Measurements from ENCODE around the gene GDAP2. TPM values are rescaled to one million over a fixed set of nuclear protein-coding genes. Genes with fewer than 3 reads are reported as not detected.
A peak's percentile ranks its signal among the peaks of the same experiment; 100 is the strongest.

GDAP2 gene
- total and polyA plus RNA-seq, 4 donors: 5.1 to 52.2 (median 17.2) TPM

- WGBS, 2 donors: 73 to 88% methylated on average over 2 of the region's 2 CpGs
- no peak for ATAC-seq (ENCODE audit: insufficient read depth, low FRiP score)
Observed at GRCh38 chr1:117825414-117825813, 104.0 kb downstream of the GDAP2 start.

DNA sequence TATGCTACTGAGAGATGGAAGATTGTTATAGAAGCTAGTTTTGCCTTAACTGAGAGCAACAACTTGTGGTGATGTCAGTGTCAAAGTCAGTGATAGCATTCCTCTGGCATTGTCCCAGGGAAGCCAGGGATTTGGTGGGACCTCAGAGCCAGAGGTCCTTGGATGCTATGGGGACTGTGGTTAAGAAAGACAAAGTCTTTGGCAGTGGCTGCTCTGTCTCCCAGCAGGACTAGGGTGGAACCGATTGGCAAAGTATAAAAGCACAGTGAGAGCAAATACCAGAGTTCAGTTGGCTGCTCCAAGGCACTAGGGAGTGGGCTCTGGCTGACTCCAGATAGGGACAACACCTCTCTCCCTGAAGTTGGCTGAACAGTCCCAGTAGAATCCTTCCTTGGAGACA lies 104.8 kb downstream of the GDAP2 start:
- Histone ChIP-seq H3K36me3 (ENCODE audit: control insufficient read depth in 4 of 4, insufficient read depth in 4 of 4, low read length in 4 of 4) (no peaks in the 10 kb centered on the region), H3K27ac (ENCODE audit: low read depth in 1 of 2, low read length in 1 of 2) (peak overlapping the region in 1 of 2 donors; percentile 55), H3K4me1 (ENCODE audit: control insufficient read depth in 5 of 5, insufficient read depth in 5 of 5, low read length in 5 of 5) (peaks cover 0 to 8% (median 7%) of the 10 kb centered on the region in 5 donors), H3K9ac (ENCODE audit: insufficient read depth in 1 of 2, low read length in 2 of 2) (no peak overlapping the region), H3K9me3 (ENCODE audit: control insufficient read depth in 4 of 4, insufficient read depth in 3 of 4, low read length in 3 of 4) (peaks cover 0 to 3% (median 0%) of the 10 kb centered on the region in 4 donors), H3K4me3 (no peak overlapping the region), H3K27me3 (ENCODE audit: control insufficient read depth in 3 of 3, insufficient read depth in 3 of 3, low read length in 2 of 3) (no peaks in the 10 kb centered on the region)
- DNase-seq: no peak
- no peak for TF ChIP-seq CTCF (IDR thresholded peaks at IDR 0.05; ENCODE audit: control extremely low read depth, extremely low read depth)
- no peak for ATAC-seq (ENCODE audit: insufficient read depth, low FRiP score)
- 71 to 92% methylated on average over 1 of the region's 1 CpG for WGBS, 2 donors

More at GRCh38 chr1:117825414-117825813, 104.0 kb downstream of the GDAP2 start:
- DNase-seq: no peak
- H3K9me3 ChIP-seq (ENCODE audit: control insufficient read depth in 4 of 4, insufficient read depth in 3 of 4, low read length in 3 of 4): peaks cover 0 to 3% (median 0%) of the 10 kb centered on the region in 4 donors
- no peak overlapping the region for H3K4me3 ChIP-seq
- no peaks in the 10 kb centered on the region for H3K36me3 ChIP-seq (ENCODE audit: control insufficient read depth in 4 of 4, insufficient read depth in 4 of 4, low read length in 4 of 4)
- H3K27me3 ChIP-seq (ENCODE audit: control insufficient read depth in 3 of 3, insufficient read depth in 3 of 3, low read length in 2 of 3): no peaks in the 10 kb centered on the region
- H3K4me1 ChIP-seq (ENCODE audit: control insufficient read depth in 5 of 5, insufficient read depth in 5 of 5, low read length in 5 of 5): peaks cover 0 to 8% (median 7%) of the 10 kb centered on the region in 5 donors
- TF ChIP-seq CTCF (IDR thresholded peaks at IDR 0.05; ENCODE audit: control extremely low read depth, extremely low read depth): no peak
- H3K27ac ChIP-seq (ENCODE audit: low read depth in 1 of 2, low read length in 1 of 2): peak overlapping the region in 1 of 2 donors; percentile 69
- no peak overlapping the region for H3K9ac ChIP-seq (ENCODE audit: insufficient read depth in 1 of 2, low read length in 2 of 2)

DNA sequence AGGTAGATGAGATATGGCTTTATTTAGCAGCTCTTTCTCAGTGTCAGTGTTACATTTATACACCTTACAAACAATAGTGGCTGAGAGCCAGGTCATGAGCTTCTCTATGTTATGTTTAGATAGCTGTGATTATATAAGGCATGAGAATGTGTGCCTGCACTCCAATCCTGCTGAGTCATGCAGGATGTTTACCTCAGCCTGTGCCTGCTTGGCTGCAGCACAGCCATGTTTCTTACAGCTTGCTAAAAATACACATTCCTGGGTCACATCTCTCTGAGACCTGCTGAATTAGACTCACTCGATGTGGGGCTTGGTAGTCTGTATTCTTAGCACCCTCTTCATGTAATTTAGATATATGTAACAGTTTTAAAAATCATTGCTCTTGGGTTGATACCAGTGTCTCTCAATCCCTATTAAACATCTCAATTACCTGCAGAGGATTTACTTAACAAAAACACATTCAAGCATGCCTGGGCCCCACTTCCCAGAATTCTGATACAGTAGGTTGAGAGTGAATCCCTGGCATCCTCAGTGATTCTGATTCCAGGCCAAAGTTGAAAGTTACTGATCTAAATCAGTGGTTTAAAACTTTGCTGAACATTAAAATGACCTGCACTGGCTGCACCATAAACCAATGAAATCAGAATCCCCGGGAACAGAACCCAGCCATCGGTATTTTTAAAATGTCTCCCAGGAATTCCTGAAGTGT lies 107.5 kb downstream of the GDAP2 start:
- Histone ChIP-seq H3K36me3 (ENCODE audit: control insufficient read depth in 4 of 4, insufficient read depth in 4 of 4, low read length in 4 of 4) (no peaks in the 10 kb centered on the region), H3K4me3 (no peak overlapping the region), H3K27me3 (ENCODE audit: control insufficient read depth in 3 of 3, insufficient read depth in 3 of 3, low read length in 2 of 3) (no peaks in the 10 kb centered on the region), H3K27ac (ENCODE audit: low read depth in 1 of 2, low read length in 1 of 2) (peak overlapping the region; percentile 35 to 72), H3K9ac (ENCODE audit: insufficient read depth in 1 of 2, low read length in 2 of 2) (no peak overlapping the region), H3K4me1 (ENCODE audit: control insufficient read depth in 5 of 5, insufficient read depth in 5 of 5, low read length in 5 of 5) (peaks cover 0 to 7% (median 5%) of the 10 kb centered on the region in 5 donors), H3K9me3 (ENCODE audit: control insufficient read depth in 4 of 4, insufficient read depth in 3 of 4, low read length in 3 of 4) (peaks cover 0 to 5% (median 0%) of the 10 kb centered on the region in 4 donors)
- DNase-seq: peak in 2 of 3 donors; percentile 41 to 68
- ATAC-seq (ENCODE audit: insufficient read depth, low FRiP score): no peak
- TF ChIP-seq CTCF (IDR thresholded peaks at IDR 0.05; ENCODE audit: control extremely low read depth, extremely low read depth): no peak
- 68 to 78% methylated on average over 3 of the region's 3 CpGs for WGBS, 2 donors
